Measurements from ENCODE around the gene DEK. TPM values are rescaled to one million over a fixed set of nuclear protein-coding genes. Genes with fewer than 3 reads are reported as not detected.

Gene DEK
- total and polyA plus RNA-seq, 4 donors = 35.2 to 87.6 (median 56.6) TPM

GRCh38 chr6:18281564-18281963 is 17.2 kb upstream of the DEK start:
- no peak for DNase-seq
- Histone ChIP-seq H3K4me3 (no peak overlapping the region), H3K27me3 (ENCODE audit: control insufficient read depth in 3 of 3, insufficient read depth in 3 of 3, low read length in 2 of 3) (peaks cover 0 to 36% (median 18%) of the 10 kb centered on the region in 3 donors), H3K36me3 (ENCODE audit: control insufficient read depth in 4 of 4, insufficient read depth in 4 of 4, low read length in 4 of 4) (no peaks in the 10 kb centered on the region), H3K9me3 (ENCODE audit: control insufficient read depth in 4 of 4, insufficient read depth in 3 of 4, low read length in 3 of 4) (no peaks in the 10 kb centered on the region), H3K9ac (ENCODE audit: insufficient read depth in 1 of 2, low read length in 2 of 2) (no peak overlapping the region), H3K4me1 (ENCODE audit: control insufficient read depth in 5 of 5, insufficient read depth in 5 of 5, low read length in 5 of 5) (peaks cover 0 to 7% (median 0%) of the 10 kb centered on the region in 5 donors), H3K27ac (ENCODE audit: low read depth in 1 of 2, low read length in 1 of 2) (no peak overlapping the region)
- 70 to 74% methylated on average over 3 to 4 of the region's 4 CpGs for WGBS, 2 donors
- TF ChIP-seq, protein P1, sequence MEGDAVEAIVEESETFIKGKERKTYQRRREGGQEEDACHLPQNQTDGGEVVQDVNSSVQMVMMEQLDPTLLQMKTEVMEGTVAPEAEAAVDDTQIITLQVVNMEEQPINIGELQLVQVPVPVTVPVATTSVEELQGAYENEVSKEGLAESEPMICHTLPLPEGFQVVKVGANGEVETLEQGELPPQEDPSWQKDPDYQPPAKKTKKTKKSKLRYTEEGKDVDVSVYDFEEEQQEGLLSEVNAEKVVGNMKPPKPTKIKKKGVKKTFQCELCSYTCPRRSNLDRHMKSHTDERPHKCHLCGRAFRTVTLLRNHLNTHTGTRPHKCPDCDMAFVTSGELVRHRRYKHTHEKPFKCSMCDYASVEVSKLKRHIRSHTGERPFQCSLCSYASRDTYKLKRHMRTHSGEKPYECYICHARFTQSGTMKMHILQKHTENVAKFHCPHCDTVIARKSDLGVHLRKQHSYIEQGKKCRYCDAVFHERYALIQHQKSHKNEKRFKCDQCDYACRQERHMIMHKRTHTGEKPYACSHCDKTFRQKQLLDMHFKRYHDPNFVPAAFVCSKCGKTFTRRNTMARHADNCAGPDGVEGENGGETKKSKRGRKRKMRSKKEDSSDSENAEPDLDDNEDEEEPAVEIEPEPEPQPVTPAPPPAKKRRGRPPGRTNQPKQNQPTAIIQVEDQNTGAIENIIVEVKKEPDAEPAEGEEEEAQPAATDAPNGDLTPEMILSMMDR (IDR thresholded peaks at IDR 0.05; ENCODE audit: control extremely low read depth, extremely low read depth) = no peak
- no peak for ATAC-seq (ENCODE audit: insufficient read depth, low FRiP score)

- TF ChIP-seq, protein P1 (IDR thresholded peaks at IDR 0.05; ENCODE audit: control extremely low read depth, extremely low read depth) = no peak
- DNase-seq = no peak
- H3K27ac ChIP-seq (ENCODE audit: low read depth in 1 of 2, low read length in 1 of 2) = no peak overlapping the region
- ATAC-seq (ENCODE audit: insufficient read depth, low FRiP score) = no peak
- H3K36me3 ChIP-seq (ENCODE audit: control insufficient read depth in 4 of 4, insufficient read depth in 4 of 4, low read length in 4 of 4) = no peaks in the 10 kb centered on the region
- no peak overlapping the region for H3K9ac ChIP-seq (ENCODE audit: insufficient read depth in 1 of 2, low read length in 2 of 2)
- peaks cover 0 to 49% (median 31%) of the 10 kb centered on the region in 3 donors for H3K27me3 ChIP-seq (ENCODE audit: control insufficient read depth in 3 of 3, insufficient read depth in 3 of 3, low read length in 2 of 3)
- H3K4me3 ChIP-seq = no peak overlapping the region
- 53 to 79% methylated on average over 6 of the region's 6 CpGs for WGBS, 2 donors
- no peaks in the 10 kb centered on the region for H3K9me3 ChIP-seq (ENCODE audit: control insufficient read depth in 4 of 4, insufficient read depth in 3 of 4, low read length in 3 of 4)
- peaks cover 0 to 7% (median 0%) of the 10 kb centered on the region in 5 donors for H3K4me1 ChIP-seq (ENCODE audit: control insufficient read depth in 5 of 5, insufficient read depth in 5 of 5, low read length in 5 of 5)
These were observed 15.8 kb upstream of the DEK start for GRCh38 chr6:18280084-18280483.

DNA sequence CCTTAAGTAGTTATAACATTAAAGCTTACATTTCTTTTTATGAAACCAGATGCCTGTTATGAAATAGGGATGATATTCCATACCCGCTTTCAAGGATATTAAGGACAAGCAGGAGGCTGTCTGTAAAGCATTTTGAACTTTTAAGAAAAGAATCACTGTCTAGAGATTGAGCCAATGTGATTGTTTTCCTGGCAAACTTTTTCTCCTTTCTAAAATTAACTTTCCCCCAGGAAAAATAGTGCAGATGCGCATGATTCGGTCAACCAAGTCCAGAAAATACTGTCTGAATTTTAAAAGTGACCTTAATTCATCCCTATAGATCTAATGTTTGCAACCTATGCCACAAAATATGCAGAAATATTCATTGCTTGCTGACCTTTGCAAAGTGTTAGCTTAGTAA is 15.1 kb upstream of the DEK start:
- 88 to 95% methylated on average over 3 of the region's 3 CpGs for WGBS, 2 donors
- Histone ChIP-seq H3K4me3 (no peak overlapping the region), H3K27me3 (ENCODE audit: control insufficient read depth in 3 of 3, insufficient read depth in 3 of 3, low read length in 2 of 3) (peaks cover 0 to 49% (median 31%) of the 10 kb centered on the region in 3 donors), H3K4me1 (ENCODE audit: control insufficient read depth in 5 of 5, insufficient read depth in 5 of 5, low read length in 5 of 5) (peaks cover 0 to 7% (median 0%) of the 10 kb centered on the region in 5 donors), H3K9ac (ENCODE audit: insufficient read depth in 1 of 2, low read length in 2 of 2) (no peak overlapping the region), H3K9me3 (ENCODE audit: control insufficient read depth in 4 of 4, insufficient read depth in 3 of 4, low read length in 3 of 4) (no peaks in the 10 kb centered on the region), H3K27ac (ENCODE audit: low read depth in 1 of 2, low read length in 1 of 2) (no peak overlapping the region), H3K36me3 (ENCODE audit: control insufficient read depth in 4 of 4, insufficient read depth in 4 of 4, low read length in 4 of 4) (no peaks in the 10 kb centered on the region)
- ATAC-seq (ENCODE audit: insufficient read depth, low FRiP score) (no peak), DNase-seq (no peak)
- TF ChIP-seq, protein P1 (IDR thresholded peaks at IDR 0.05; ENCODE audit: control extremely low read depth, extremely low read depth) = no peak

All from lung (tissue), 12 donors.